Measurements from ENCODE around the gene EIF4E1B.

The EIF4E1B gene

DNA sequence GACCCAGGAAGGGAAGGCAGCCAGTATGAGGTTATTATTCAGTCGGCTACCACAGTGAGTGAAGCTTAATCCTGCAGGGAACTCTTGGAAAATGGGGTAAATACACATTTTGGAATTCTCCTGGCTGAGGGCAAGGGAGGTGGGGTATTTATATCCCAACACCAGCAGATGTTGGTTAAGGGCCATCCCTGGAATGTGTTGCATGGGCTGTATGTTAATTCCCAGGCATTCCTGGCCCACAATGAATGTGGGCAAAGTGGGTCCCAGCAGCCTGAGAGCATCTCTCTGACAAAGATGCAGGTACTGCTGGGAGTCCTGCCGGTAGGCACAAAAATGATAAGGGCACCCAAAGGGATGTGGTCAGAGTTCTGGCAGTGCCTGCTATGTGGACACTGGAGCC, 17.6 kb upstream of the EIF4E1B start:
- peaks cover 70% of the 10 kb centered on the region for H3K27me3 Mint-ChIP-seq
- H3K9me3 Mint-ChIP-seq = no peaks in the 10 kb centered on the region
- no peak overlapping the region for H3K4me3 Mint-ChIP-seq
- H3K27ac Mint-ChIP-seq = no peak overlapping the region
- no peaks in the 10 kb centered on the region for H3K36me3 Mint-ChIP-seq (ENCODE audit: low read depth)
- peaks cover 15% of the 10 kb centered on the region for H3K4me1 Mint-ChIP-seq (ENCODE audit: low read depth)

DNA sequence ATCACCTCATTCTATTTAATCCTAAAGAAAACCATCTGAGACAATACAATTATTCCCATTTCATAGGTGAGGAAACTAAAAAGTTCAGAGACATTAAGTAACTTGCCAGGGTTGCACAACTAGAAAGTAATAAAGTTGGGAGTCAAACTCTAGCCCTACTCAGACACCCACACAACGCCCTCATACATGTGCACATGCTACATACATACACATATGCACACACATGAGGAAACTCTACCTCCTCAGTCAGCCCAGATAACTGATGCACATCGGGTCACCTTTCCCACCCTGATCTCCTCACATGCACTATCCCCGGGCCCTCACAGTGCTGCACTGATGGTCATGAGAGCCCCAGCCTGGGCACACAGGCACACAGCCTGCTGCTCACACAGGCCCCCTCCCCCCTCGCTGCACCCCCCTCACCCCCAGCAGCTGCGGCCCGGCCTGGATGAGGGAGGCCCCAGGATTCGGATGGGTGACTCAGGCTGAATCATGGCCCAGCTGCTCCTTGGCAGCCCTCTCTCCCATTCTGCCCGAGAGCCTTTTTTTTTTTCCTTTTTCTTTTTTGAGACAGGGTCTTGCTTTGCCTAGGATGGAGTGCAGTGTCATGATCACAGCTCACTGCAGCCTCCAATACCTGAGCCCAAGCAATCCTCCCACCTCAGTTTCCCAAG, 15.5 kb upstream of the EIF4E1B start:
- Mint-ChIP-seq H3K27ac (no peak overlapping the region), H3K27me3 (peaks cover 80% of the 10 kb centered on the region), H3K9me3 (no peaks in the 10 kb centered on the region), H3K36me3 (ENCODE audit: low read depth) (no peaks in the 10 kb centered on the region), H3K4me3 (no peak overlapping the region), H3K4me1 (ENCODE audit: low read depth) (peaks cover 16% of the 10 kb centered on the region)

DNA sequence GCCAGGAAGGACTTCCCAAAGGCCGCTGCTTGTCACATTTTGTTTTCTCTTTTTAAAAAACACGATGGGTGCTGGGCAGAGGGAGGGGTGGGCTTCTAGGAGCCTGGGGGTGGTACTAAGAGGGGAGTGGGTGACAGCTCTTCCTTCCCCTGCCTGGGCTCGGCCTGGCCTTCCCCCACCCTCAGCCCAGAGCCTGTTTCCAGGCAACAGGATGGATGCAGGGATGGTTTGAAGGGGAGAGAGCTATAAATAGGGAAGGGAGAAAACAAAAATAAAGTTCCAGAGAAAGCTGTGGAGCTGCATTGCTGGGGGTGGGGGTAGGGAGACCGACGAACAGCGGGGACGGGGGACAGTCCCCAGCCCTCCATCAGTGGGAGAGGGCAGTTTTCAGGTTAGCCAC, 14.0 kb upstream of the EIF4E1B start:
- no peaks in the 10 kb centered on the region for H3K9me3 Mint-ChIP-seq
- no peak overlapping the region for H3K27ac Mint-ChIP-seq
- H3K4me1 Mint-ChIP-seq (ENCODE audit: low read depth) = peaks cover 18% of the 10 kb centered on the region
- H3K4me3 Mint-ChIP-seq = no peak overlapping the region
- H3K36me3 Mint-ChIP-seq (ENCODE audit: low read depth) = no peaks in the 10 kb centered on the region
- peaks cover 89% of the 10 kb centered on the region for H3K27me3 Mint-ChIP-seq

DNA sequence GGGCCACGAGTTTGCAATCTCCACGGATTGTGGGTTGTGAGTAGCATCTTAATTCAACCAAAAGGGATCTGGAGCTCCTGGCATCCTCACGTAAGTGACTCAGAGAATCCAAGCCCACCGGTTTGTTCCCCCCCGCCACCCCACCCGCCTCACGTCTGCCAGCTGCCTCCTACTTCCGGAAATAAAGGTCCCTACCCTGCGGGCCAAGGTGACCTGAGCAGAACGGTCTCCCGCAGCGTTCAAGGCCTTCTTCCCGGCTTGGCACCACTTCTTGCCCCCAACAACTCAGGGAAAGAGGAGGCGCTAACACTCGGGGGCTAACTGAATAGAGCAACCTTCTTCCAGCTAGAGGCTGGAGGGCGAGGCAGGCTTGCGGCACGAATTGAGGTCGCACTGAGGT, 11.7 kb upstream of the EIF4E1B start:
- no peaks in the 10 kb centered on the region for H3K9me3 Mint-ChIP-seq
- H3K27ac Mint-ChIP-seq = no peak overlapping the region
- H3K4me1 Mint-ChIP-seq (ENCODE audit: low read depth) = peaks cover 16% of the 10 kb centered on the region
- H3K36me3 Mint-ChIP-seq (ENCODE audit: low read depth) = no peaks in the 10 kb centered on the region
- H3K4me3 Mint-ChIP-seq = no peak overlapping the region
- H3K27me3 Mint-ChIP-seq = peaks cover 82% of the 10 kb centered on the region

DNA sequence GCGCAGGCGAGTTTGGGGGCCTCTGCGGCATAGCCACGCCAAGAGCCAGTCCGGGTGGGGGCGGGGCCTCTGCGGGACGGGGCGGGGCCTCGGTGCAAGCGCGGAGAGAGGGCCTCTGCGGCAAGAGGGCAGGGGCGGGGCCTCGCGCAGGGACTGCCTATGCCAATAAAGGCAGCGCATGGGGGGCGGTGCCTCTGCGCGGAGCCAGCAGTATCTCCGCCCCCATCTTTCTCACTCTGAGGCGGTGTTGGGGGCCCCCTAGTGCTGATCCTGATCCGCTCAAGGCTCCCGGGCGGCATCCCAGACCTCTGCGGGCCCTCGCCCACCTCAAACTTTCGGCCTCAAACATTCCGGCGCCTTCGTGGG, 11.3 kb upstream of the EIF4E1B start:
- Mint-ChIP-seq H3K4me3 (no peak overlapping the region), H3K27ac (no peak overlapping the region), H3K4me1 (ENCODE audit: low read depth) (peaks cover 16% of the 10 kb centered on the region), H3K9me3 (no peaks in the 10 kb centered on the region), H3K27me3 (peaks cover 80% of the 10 kb centered on the region), H3K36me3 (ENCODE audit: low read depth) (no peaks in the 10 kb centered on the region)

DNA sequence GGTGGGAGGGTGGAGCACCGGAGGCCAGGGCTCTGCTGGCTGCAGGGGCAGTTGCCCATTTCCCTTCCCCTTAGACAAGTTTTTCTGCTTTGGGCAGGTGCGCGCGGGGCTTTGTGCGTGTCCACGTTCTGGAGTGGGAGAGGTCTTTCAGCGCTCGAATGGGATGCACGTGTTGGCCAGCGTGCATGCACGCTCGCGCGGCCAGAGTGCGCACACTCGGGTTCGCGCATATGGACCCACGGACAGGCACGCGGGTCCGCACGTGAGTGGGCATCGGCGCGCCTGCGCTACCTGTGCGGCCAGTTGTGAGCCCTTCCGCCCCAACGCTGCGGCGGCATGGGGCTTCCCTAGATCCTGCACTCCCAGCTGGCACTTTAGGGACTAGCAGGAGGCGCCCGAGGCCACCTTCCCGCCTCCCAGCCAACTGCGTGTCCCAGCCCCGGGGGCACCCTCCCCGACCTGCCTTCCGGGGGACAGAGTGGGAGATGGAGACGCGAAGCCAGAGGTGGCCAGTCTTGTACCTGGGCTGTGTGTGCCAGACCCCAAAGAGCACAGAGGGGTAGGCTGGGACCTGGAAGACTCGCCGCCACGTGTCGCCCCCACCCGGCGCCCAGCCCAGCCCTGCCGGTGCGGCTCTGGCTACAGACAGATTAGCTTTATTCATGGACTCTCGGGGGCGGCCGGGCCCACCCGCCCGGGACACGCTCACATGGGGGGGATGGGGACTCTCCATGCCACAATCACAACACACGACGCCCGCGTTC, 10.7 kb upstream of the EIF4E1B start:
- peak overlapping the region; percentile 60 for H3K4me3 Mint-ChIP-seq

DNA sequence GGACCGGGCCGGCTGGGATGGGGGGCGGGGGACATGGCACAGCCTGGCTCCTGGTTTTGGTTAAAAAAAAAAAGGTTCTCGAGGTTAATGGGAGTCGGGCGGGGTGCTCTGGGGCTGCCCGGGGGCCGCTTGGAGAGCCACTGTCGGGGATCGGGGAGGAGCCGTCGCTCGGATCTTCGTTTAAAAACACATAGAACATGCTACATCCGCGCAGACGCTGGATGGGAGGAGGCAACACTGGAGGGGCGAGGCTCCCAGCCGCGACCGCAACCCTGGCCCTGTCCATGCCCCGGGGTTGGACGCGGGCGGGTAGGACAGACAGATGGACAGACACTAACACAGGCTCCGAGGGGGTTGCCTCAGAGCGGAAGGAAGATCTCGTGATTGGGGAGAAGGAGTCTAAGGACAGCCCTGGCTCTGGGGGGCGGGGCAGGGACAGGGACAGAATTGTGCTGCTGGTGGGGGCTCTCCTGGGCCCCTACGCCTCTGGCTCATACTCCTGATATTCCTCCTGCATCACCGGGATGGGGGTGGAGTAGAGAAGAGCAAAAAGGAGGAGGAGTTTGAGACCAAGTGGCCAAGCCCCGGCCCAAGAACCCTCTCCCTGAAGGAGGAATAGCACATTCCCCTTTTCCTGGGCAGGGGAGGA, 10.0 kb upstream of the EIF4E1B start:
- no peaks in the 10 kb centered on the region for H3K36me3 Mint-ChIP-seq (ENCODE audit: low read depth)
- peaks cover 16% of the 10 kb centered on the region for H3K4me1 Mint-ChIP-seq (ENCODE audit: low read depth)
- peak overlapping the region; percentile 31 for H3K27ac Mint-ChIP-seq
- H3K9me3 Mint-ChIP-seq = no peaks in the 10 kb centered on the region
- peaks cover 73% of the 10 kb centered on the region for H3K27me3 Mint-ChIP-seq
- peak overlapping the region; percentile 60 for H3K4me3 Mint-ChIP-seq

More for the DNA sequence above, 10.7 kb upstream of the EIF4E1B start:
- no peaks in the 10 kb centered on the region for H3K36me3 Mint-ChIP-seq (ENCODE audit: low read depth)
- H3K27me3 Mint-ChIP-seq = peaks cover 79% of the 10 kb centered on the region
- H3K4me1 Mint-ChIP-seq (ENCODE audit: low read depth) = peaks cover 16% of the 10 kb centered on the region
- H3K27ac Mint-ChIP-seq = no peak overlapping the region
- H3K9me3 Mint-ChIP-seq = no peaks in the 10 kb centered on the region

DNA sequence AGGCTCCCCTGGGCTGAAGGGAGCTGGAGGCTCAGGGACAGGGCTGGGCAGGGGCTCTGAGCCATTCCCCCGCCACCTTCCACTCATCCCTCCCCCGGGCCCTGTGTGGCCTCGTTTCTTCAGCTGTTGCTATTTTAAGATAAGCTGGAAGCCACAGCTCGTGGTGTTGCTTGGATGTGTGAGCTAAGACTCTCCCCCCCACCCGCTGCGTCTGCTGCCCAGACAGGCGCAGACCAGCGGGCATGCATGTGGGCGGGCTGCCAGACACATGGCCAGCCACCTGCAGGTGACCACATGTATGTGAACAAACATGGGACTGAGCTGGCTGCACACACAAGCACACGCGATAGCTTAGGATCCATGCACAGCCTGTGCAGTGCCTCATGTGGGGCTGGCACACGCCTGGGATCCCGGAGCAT, 8.8 kb upstream of the EIF4E1B start:
- Mint-ChIP-seq H3K9me3 (no peaks in the 10 kb centered on the region), H3K27ac (no peak overlapping the region), H3K36me3 (ENCODE audit: low read depth) (no peaks in the 10 kb centered on the region), H3K4me1 (ENCODE audit: low read depth) (peaks cover 16% of the 10 kb centered on the region), H3K4me3 (no peak overlapping the region), H3K27me3 (peaks cover 68% of the 10 kb centered on the region)

DNA sequence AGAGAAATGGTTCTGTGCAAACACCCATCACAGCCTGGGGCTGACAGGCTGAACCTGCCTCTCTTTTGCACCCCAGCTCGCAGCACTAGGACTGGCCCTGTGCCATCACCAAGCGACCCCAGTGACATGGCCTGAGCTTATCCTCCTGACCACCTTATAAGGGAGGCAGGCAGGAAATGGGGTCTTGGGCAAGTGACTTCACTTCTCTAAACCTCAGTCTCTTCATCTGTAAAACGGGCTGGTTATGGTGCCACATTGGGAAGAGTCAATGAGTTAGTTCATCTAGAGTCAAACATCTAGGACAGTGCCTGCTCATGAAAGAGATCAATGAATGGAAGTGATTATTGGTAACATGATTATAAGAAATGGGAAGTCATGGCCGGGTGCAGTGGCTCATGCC, 6.3 kb upstream of the EIF4E1B start:
- H3K4me1 Mint-ChIP-seq (ENCODE audit: low read depth) = peaks cover 12% of the 10 kb centered on the region
- no peaks in the 10 kb centered on the region for H3K9me3 Mint-ChIP-seq
- H3K27ac Mint-ChIP-seq = no peak overlapping the region
- H3K4me3 Mint-ChIP-seq = no peak overlapping the region
- H3K27me3 Mint-ChIP-seq = peaks cover 70% of the 10 kb centered on the region
- H3K36me3 Mint-ChIP-seq (ENCODE audit: low read depth) = no peaks in the 10 kb centered on the region

DNA sequence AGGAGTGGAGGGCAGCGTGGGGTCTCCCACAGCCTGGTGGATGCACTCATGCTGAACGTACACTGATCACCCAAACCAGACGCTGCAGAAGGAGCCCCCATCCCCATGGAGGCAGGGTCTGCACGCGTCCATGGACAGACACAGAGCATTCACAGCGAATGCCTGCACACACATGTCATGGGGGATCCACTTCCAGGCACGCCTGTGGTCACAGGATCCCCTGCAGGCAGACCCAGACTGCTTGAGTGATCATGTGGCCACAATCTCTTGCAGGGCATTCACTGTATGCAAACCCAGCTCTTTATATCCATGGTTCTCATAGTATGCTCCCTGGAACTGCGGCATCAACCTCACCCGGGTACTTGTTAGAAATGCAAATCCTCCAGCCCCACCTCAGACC, 5.5 kb upstream of the EIF4E1B start:
- Mint-ChIP-seq H3K4me3 (no peak overlapping the region), H3K36me3 (ENCODE audit: low read depth) (no peaks in the 10 kb centered on the region), H3K27me3 (peaks cover 65% of the 10 kb centered on the region), H3K4me1 (ENCODE audit: low read depth) (peaks cover 7% of the 10 kb centered on the region), H3K27ac (no peak overlapping the region), H3K9me3 (no peaks in the 10 kb centered on the region)

DNA sequence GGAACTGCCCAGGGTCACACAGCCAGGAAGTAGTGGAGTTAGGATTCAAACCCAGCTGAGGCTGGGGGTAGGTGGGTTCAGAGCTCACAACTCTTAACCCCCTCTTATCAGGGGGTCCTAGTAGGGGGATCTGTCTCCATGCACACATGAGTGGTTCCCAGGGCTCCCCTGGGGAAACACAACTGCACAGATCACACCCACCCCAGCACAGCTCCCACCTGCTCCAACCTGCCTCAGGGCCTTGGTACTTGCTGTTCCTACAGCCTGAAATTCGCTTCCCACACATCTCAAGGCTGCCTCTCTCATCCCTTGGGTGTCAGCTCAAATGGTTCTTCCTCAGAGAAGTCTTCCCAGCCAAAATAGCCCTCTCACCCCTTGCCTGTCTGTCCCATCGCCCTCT, 5.0 kb upstream of the EIF4E1B start:
- no peak overlapping the region for H3K27ac Mint-ChIP-seq
- peaks cover 60% of the 10 kb centered on the region for H3K27me3 Mint-ChIP-seq
- peaks cover 3% of the 10 kb centered on the region for H3K4me1 Mint-ChIP-seq (ENCODE audit: low read depth)
- H3K4me3 Mint-ChIP-seq = no peak overlapping the region
- no peaks in the 10 kb centered on the region for H3K36me3 Mint-ChIP-seq (ENCODE audit: low read depth)
- H3K9me3 Mint-ChIP-seq = no peaks in the 10 kb centered on the region

DNA sequence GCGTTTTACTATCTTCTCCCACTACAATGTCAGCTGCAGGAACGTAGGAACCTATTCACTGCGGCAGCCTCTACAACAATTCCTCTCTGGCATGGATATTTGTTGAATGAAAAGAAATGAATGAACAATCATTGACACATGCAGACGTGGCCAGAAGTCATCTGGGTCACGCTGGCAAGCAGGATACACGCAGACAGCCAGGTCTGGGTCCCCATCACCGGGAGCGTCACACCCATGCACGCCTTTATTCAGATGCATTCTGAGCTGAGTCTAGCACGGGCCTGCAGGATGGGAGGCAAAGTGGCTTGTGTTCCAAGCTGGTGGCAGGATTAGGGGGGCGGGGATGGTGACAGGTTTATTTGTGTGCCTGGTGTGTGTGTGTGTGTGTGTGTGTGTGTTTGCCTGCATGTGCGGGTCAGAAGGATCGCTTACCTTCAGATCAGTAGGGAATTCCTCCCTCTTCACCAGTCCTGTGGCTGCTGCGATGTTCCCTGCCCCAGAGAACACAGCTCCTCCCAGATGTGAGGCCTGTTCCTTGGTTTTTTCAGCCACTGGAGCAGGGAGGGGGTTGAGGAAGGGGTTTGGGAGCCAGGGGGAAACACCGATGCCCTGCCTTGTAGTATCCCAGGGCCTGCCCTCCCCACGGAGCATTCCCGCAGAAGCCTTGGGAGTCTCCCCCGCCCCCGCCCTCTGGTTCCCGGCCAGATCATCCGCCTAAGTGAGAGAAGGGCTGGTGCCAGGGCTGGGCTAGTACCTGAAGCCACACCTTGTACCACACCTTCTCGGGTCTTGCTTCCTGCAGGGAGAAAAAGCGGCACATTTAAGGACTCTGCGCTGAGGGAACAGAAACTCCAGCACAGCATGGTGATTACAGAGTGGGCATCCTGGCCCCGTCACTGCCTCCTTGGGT, 4.3 kb upstream of the EIF4E1B start:
- H3K27me3 Mint-ChIP-seq = peaks cover 61% of the 10 kb centered on the region
- no peaks in the 10 kb centered on the region for H3K9me3 Mint-ChIP-seq
- H3K4me3 Mint-ChIP-seq = no peak overlapping the region
- H3K36me3 Mint-ChIP-seq (ENCODE audit: low read depth) = no peaks in the 10 kb centered on the region
- peaks cover 6% of the 10 kb centered on the region for H3K4me1 Mint-ChIP-seq (ENCODE audit: low read depth)
- H3K27ac Mint-ChIP-seq = no peak overlapping the region

DNA sequence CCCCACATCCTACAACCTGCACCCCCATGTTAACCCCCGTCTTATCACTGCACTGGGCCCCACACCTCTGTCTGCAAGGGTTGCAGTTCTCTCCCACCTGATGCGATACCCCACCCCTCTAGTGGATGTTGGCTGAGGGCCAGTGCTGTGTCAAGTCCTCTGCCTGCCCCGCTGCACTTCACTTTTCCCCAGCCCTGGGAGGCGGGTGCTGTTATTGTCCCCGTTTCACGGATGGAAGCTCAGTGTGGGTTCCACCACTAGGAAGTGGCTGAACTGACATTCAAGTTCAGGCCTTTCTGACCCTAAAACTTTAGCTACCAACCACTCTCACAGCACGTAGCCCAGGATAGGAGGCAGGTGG, 3.6 kb upstream of the EIF4E1B start:
- no peak overlapping the region for H3K27ac Mint-ChIP-seq
- H3K27me3 Mint-ChIP-seq = peaks cover 63% of the 10 kb centered on the region
- no peaks in the 10 kb centered on the region for H3K9me3 Mint-ChIP-seq
- H3K4me1 Mint-ChIP-seq (ENCODE audit: low read depth) = peaks cover 6% of the 10 kb centered on the region
- H3K36me3 Mint-ChIP-seq (ENCODE audit: low read depth) = no peaks in the 10 kb centered on the region
- no peak overlapping the region for H3K4me3 Mint-ChIP-seq

DNA sequence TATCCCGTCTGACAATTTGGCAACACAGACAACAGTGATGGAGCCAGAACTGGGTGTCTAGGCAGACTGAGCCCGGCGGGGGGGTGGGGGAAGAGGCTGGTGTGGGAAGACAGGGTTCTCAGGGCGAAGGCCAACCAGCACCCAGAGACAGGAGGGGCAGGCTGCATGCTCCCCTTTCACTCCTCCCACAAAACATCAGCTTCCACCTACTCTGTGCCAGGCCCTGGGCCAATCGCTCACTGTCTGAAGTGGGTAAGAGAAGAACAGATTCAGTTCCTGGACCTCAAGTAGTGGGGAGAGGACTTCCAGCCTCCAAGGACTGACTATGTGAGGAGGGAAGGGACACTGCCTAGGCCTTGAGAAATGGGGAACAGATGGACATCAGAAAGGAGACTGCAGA, 2.9 kb upstream of the EIF4E1B start:
- peaks cover 59% of the 10 kb centered on the region for H3K27me3 Mint-ChIP-seq
- peaks cover 6% of the 10 kb centered on the region for H3K4me1 Mint-ChIP-seq (ENCODE audit: low read depth)
- H3K4me3 Mint-ChIP-seq = no peak overlapping the region
- H3K27ac Mint-ChIP-seq = no peak overlapping the region
- H3K36me3 Mint-ChIP-seq (ENCODE audit: low read depth) = no peaks in the 10 kb centered on the region
- no peaks in the 10 kb centered on the region for H3K9me3 Mint-ChIP-seq
